ENCODE results near the gene IRF1. TPM values are rescaled to one million over a fixed set of nuclear protein-coding genes. Genes with fewer than 3 reads are reported as not detected.
"Not testable (repeated sequence)": the region's sequence is repeated elsewhere in the genome, so short reads cannot be mapped to it uniquely, and the experiment has no call there.

The IRF1 gene
- total RNA-seq, 2 donors from 2014 or later, result 351 to 512 TPM

DNA sequence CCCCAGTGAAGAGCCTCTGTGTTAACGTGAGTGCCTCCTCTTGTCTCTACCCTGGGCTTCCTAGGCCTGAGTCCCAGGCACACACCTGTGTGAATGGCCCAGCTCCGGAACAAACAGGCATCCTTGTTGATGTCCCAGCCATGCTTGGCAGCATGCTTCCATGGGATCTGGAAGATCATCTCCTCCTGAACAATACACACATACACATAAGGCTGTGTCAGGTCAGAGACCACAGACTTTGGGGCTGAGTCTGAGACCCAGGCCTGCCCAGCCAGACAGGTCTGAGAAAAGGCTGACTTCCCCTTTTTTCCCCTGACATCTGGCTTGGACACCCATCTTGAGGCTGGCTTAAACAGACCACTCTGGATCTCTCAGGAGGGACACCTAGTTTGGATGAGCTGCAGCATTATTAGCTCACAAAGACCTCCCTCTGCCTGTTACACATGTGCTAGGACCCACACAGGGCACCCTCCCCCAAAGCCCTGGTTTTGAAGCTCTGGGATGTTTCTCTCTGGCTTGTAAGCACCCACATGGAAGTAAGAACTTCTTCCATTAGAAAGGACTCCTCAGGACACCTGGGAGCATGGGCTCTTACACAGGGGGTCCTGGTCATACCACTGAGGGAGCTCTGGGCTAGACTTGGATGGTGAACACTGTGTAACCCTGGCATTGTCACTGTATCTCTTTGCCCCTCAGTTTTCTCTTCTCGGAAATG, 2.6 kb downstream of the IRF1 start:
- H3K4me1 Mint-ChIP-seq (ENCODE audit: low read depth in 2 of 2), result peaks cover 63 to 73% of the 10 kb centered on the region in 2 donors
- H3K4me3 Mint-ChIP-seq, result peak overlapping the region; percentile 97
- no peaks in the 10 kb centered on the region for H3K27me3 Mint-ChIP-seq
- peaks cover 55% of the 10 kb centered on the region for H3K36me3 Mint-ChIP-seq
- ATAC-seq (no peak), DNase-seq (ENCODE audit: low spot score) (no peak)
- H3K27ac Mint-ChIP-seq, result peak overlapping the region; percentile 90 to 100
- H3K9me3 Mint-ChIP-seq, result no peaks in the 10 kb centered on the region

DNA sequence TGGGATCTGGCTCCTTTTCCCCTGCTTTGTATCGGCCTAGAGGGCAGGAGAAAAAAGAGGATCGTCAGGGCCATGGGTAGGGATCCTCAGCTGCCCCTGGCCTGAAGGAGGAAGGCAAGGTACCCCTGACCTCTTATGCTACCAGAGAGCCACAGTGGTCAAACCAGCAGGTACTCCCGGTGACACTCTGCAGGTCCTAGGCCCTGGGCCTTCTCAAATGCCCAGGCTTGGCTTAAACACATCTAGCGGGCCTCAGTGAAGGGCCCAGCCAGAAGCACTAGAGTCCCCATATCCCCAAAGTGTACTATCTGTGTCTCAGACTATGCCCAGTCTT, 3.5 kb downstream of the IRF1 start:
- Mint-ChIP-seq H3K27ac (peak overlapping the region; percentile 90 to 100), H3K27me3 (no peaks in the 10 kb centered on the region), H3K4me3 (peak overlapping the region; percentile 97), H3K4me1 (ENCODE audit: low read depth in 2 of 2) (peaks cover 58 to 67% of the 10 kb centered on the region in 2 donors), H3K9me3 (no peaks in the 10 kb centered on the region), H3K36me3 (peaks cover 55% of the 10 kb centered on the region)
- DNase-seq (ENCODE audit: low spot score) (no peak), ATAC-seq (no peak)

DNA sequence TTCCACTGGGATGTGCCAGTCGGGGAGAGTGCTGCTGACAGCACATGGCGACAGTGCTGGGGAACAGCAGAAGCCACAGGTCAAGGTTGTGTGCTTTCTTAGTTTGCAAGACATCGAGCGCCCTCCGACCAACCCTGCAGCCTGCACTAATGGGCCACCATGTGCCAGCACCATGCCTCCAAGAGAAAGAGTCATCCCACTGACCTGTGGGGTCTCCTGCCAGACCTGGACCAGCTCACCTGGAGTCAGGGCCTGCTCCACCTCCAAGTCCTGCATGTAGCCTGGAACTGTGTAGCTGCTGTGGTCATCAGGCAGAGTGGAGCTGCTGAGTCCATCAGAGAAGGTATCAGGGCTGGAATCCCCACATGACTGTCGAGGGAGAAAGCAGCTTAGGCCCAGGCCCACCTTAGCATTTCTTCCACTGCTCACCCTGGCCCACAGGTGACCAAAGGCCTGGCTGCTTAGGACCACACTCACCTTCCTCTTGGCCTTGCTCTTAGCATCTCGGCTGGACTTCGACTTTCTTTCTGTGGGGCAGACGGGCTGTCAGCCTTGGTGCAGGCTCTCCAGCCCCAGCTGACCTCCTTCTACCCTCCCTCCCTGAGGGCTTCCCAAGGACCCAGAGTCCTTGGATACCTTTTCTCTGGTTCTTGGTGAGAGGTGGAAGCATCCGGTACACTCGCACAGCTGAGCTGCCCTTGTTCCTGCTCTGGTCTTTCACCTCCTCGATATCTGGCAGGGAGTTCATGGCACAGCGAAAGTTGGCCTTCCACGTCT, 4.1 kb downstream of the IRF1 start:
- H3K36me3 Mint-ChIP-seq, result peaks cover 55% of the 10 kb centered on the region
- no peak for DNase-seq (ENCODE audit: low spot score)
- H3K9me3 Mint-ChIP-seq, result no peaks in the 10 kb centered on the region
- H3K4me1 Mint-ChIP-seq (ENCODE audit: low read depth in 2 of 2), result peaks cover 54 to 64% of the 10 kb centered on the region in 2 donors
- H3K27me3 Mint-ChIP-seq, result no peaks in the 10 kb centered on the region
- peak overlapping the region; percentile 90 to 100 for H3K27ac Mint-ChIP-seq
- peak overlapping the region; percentile 97 for H3K4me3 Mint-ChIP-seq
- ATAC-seq, result no peak

DNA sequence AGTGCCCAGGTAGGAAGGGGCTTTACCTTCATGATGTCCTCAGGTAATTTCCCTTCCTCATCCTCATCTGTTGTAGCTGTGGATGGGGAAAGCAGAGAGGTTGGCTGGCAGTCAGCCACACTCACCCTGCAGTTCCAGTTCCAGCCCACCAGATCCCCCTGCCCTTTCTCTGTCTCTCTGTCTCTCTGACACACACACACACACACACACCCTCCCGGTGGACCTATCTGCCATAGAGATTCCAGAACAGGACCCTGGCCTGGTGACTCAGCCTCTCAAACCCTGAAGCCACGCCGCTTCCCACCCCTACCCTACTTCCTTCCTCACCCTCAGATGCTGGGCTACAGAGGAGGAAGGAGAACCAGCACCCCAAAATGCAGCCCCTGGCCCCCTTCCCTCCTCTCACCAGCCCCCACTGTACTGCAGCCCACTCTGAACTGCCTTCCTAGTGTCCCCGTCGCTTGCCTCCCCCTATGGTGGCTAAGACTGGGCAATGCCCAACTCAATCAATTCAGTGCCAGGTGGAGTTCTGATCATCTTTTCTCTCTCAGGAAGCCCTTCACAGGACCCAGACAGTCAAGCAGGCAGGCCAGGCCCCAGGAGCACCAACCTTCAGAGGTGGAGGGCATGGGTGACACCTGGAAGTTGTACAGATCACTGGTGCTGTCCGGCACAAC, 4.8 kb downstream of the IRF1 start:
- H3K36me3 Mint-ChIP-seq, result peaks cover 55% of the 10 kb centered on the region
- H3K27me3 Mint-ChIP-seq, result no peaks in the 10 kb centered on the region
- ATAC-seq (no peak), DNase-seq (ENCODE audit: low spot score) (no peak)
- peaks cover 56 to 65% of the 10 kb centered on the region in 2 donors for H3K4me1 Mint-ChIP-seq (ENCODE audit: low read depth in 2 of 2)
- peak overlapping the region; percentile 97 for H3K4me3 Mint-ChIP-seq
- no peaks in the 10 kb centered on the region for H3K9me3 Mint-ChIP-seq
- peak overlapping the region; percentile 90 to 100 for H3K27ac Mint-ChIP-seq

DNA sequence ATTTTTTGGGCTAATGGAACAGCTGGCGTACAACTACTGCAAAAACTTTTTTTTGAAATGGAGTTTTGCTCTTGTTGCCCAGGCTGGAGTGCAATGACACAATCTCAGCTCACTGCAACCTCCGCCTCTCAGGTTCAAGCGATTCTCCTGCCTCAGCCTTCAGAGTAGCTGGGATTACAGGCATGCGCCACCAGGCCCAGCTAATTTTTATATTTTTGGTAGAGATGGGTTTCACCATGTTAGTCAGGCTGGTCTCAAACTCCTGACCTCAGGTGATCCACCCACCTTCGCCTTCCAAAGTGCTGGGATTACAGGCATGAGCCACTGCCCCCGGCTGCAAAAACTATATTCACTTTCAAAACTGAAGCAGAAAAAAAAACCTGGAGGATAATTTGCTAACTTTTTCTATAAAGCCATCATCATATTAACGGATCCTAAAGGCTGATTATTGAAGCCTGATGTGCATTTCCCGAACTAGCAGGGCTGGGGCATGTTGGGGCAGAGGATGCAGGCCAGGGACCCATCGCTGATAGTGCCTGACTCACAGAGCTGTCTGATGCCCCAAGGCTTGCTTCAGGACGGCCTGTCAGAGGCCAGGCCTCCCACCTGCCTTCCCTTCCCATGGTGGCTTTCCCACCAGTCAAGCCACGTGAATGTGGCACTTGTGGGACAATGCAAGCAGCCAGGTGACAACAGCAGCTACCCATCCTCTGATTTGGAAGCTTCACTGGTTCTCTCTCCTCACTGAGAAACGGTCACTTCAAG, 5.5 kb downstream of the IRF1 start:
- H3K4me3 Mint-ChIP-seq, result peak overlapping the region; percentile 97
- not testable (repeated sequence) for ATAC-seq

DNA sequence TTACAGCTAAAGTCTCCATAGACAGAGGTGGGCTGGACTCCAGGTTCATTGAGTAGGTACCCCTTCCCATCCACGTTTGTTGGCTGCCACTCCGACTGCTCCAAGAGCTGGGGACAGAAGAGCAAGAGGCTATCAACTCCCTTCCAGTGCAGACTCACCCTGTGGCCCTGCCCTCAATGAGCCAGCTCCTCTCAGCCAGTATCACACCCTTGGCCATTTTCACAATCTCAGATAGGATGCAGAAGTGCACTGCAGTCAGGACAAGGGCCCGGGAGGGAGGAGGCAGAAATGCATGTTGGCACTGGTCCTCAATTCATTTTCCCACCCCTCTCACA, 6.2 kb downstream of the IRF1 start:
- Mint-ChIP-seq H3K36me3 (peaks cover 52% of the 10 kb centered on the region), H3K27me3 (no peaks in the 10 kb centered on the region), H3K27ac (peak overlapping the region; percentile 90 to 100), H3K9me3 (no peaks in the 10 kb centered on the region), H3K4me3 (peak overlapping the region; percentile 97), H3K4me1 (ENCODE audit: low read depth in 2 of 2) (peaks cover 71 to 79% of the 10 kb centered on the region in 2 donors)
- no peak for DNase-seq (ENCODE audit: low spot score)
- no peak for ATAC-seq

More for the DNA sequence above, 5.5 kb downstream of the IRF1 start:
- not testable (repeated sequence) for H3K9me3 Mint-ChIP-seq; H3K27me3 Mint-ChIP-seq; DNase-seq (ENCODE audit: low spot score)
- H3K4me1 Mint-ChIP-seq (ENCODE audit: low read depth in 2 of 2), result peaks cover 64 to 72% of the 10 kb centered on the region in 2 donors
- peaks cover 55% of the 10 kb centered on the region for H3K36me3 Mint-ChIP-seq
- peak overlapping the region; percentile 90 to 100 for H3K27ac Mint-ChIP-seq

DNA sequence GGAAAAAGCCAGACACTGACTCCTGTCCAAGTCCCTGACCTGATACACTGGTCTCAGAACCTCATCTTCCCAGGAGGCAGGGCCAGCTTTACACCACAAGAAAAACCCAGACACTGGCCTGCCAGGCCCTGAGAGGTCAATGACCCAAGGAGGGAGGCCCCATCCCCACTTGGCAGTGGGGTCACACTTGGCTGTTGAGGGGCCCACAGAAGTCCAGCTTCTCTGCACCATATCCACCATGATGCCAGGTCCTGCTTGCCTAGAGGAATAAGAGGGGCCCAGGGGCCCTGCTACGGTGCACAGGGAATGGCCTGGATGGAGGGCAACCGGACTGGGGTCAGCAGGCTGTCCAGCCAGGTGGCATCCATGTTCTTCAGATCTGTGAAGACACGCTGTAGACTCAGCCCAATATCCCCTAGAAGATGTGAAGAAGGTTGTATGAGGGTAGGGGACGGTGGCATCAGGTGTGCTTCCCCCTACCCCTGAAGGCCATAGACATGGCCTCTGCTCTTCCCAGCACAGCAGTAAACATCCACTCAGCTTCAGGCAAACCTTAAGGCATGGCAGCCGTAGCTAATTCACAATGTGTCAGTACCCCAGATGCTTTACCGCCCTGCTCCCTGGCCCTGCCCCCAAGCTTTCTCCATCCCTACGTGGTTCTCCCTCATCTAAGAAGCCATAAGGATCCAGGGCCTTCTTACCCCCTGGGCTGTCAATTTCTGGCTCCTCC, 6.7 kb downstream of the IRF1 start:
- peak; percentile 51 for DNase-seq (ENCODE audit: low spot score)
- peak overlapping the region; percentile 97 for H3K4me3 Mint-ChIP-seq
- no peak for ATAC-seq
- peak overlapping the region; percentile 90 to 100 for H3K27ac Mint-ChIP-seq
- H3K9me3 Mint-ChIP-seq, result no peaks in the 10 kb centered on the region
- peaks cover 46% of the 10 kb centered on the region for H3K36me3 Mint-ChIP-seq
- H3K27me3 Mint-ChIP-seq, result no peaks in the 10 kb centered on the region
- H3K4me1 Mint-ChIP-seq (ENCODE audit: low read depth in 2 of 2), result peaks cover 72 to 80% of the 10 kb centered on the region in 2 donors

DNA sequence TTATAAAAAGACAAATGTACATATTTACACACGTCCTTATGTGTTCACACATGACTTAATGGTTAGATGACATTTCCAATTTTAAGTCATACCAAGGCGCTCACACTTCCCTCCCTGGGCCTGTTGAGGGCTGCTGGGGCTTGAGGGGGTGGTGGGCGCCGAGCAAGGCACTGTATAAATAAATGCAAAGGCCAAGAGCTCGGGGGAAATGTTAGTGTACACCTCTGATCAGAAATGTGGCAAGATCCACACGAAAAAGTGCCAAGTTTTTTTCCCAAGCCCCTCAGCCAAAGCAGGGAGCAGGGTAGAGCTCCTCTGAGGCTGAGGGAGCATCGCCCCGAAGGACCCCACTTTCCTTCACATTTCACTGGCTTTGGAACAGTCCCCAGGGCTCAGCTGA, 7.5 kb downstream of the IRF1 start:
- peaks cover 77 to 80% of the 10 kb centered on the region in 2 donors for H3K4me1 Mint-ChIP-seq (ENCODE audit: low read depth in 2 of 2)
- H3K27ac Mint-ChIP-seq, result peak overlapping the region; percentile 90 to 100
- peak overlapping the region; percentile 22 for H3K4me3 Mint-ChIP-seq
- no peaks in the 10 kb centered on the region for H3K27me3 Mint-ChIP-seq
- DNase-seq (ENCODE audit: low spot score) (no peak), ATAC-seq (no peak)
- peaks cover 39% of the 10 kb centered on the region for H3K36me3 Mint-ChIP-seq
- no peaks in the 10 kb centered on the region for H3K9me3 Mint-ChIP-seq

DNA sequence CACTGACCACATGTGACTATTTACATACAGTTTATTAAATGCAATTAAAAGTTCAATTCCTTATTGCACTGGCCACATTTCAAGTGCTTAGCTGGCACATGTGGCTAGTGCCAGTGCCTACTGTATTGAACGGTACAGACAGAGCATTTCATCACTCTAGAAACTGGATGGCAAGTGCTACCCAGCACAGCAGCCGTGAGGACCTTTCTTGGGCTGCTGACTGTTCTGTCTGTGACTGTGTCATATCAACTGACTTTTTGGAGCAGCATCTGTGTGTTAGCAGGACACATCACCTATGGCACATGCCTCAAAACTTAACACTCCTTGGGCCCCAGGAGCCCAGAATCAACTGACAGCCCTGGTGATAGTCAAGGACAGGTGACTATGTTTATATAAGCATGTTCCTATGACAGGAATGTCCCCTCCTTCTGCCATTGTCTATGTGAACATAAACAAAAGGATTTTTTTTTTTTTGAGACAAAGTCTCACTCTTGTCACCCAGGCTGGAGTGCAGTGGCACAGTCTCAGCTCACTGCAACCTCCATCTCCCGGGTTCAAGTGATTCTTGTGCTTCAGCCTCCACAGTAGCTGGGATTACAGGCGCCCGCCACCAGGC, 8.9 kb downstream of the IRF1 start:
- Mint-ChIP-seq H3K36me3 (peaks cover 27% of the 10 kb centered on the region), H3K4me3 (peak overlapping the region; percentile 26), H3K9me3 (no peaks in the 10 kb centered on the region), H3K27me3 (no peaks in the 10 kb centered on the region), H3K4me1 (ENCODE audit: low read depth in 2 of 2) (peaks cover 76 to 79% of the 10 kb centered on the region in 2 donors), H3K27ac (peak overlapping the region; percentile 90 to 97)
- DNase-seq (ENCODE audit: low spot score) (no peak), ATAC-seq (peak; percentile 3 to 10)

DNA sequence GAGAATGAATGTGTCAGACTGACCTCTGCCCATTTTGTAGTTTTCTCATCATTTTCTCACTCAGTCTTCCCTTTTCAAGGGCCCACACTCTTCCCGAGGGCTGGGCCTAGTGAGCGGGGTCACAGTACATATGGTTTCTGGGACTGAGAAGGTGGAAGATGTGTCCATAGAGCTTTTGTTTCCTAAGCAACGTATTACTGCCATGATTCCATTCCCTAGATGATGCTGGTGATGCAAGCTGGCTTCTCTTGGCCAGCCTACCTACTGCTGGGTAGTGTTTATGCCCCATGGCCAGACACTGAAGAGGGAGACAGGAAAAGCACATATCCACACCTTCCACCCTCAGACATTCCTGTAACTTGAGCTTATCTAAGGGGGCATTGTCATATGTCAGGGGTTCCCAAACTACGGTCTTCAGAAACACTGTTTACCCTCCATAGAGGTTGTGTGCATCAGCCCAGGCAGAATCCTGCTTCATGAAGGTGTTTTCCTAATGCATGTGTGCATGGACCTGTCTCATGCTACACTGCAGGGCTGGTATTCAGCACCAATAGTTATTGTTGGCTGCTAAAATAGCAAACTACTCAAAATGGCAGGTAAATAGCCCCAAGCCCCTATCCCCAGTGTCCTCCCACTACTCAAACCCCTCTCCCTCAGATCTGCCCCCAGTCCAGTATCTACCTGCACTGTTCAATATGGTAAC, 9.5 kb downstream of the IRF1 start:
- Mint-ChIP-seq H3K27me3 (no peaks in the 10 kb centered on the region), H3K9me3 (no peaks in the 10 kb centered on the region), H3K27ac (peak overlapping the region; percentile 90 to 97), H3K4me3 (peak overlapping the region; percentile 26), H3K4me1 (ENCODE audit: low read depth in 2 of 2) (peaks cover 75 to 78% of the 10 kb centered on the region in 2 donors), H3K36me3 (peaks cover 22% of the 10 kb centered on the region)
- peak; percentile 60 for DNase-seq (ENCODE audit: low spot score)
- no peak for ATAC-seq

DNA sequence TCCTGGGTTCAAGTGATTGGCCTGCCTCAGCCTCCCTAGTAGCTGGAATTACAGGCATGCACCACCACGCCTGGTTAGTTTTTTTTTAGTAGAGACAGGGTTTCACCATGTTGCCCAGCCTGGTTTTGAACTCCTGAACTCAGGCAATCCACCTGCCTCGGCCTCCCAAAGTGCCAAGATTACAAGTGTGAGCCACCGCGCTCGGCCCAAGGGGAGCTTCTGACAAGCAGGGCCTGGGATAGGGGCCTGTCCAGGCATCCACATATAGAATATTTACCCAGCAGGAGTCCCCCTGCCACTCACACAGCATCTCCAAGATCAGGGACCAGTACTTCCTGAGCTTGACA, 10.1 kb downstream of the IRF1 start:
- DNase-seq (ENCODE audit: low spot score) (peak; percentile 55), ATAC-seq (peak in 1 of 2 donors; percentile 0)
- Mint-ChIP-seq H3K9me3 (no peaks in the 10 kb centered on the region), H3K27ac (peak overlapping the region; percentile 90 to 97), H3K4me1 (ENCODE audit: low read depth in 2 of 2) (peaks cover 75 to 78% of the 10 kb centered on the region in 2 donors), H3K27me3 (no peaks in the 10 kb centered on the region), H3K36me3 (peaks cover 17% of the 10 kb centered on the region), H3K4me3 (no peak overlapping the region)

DNA sequence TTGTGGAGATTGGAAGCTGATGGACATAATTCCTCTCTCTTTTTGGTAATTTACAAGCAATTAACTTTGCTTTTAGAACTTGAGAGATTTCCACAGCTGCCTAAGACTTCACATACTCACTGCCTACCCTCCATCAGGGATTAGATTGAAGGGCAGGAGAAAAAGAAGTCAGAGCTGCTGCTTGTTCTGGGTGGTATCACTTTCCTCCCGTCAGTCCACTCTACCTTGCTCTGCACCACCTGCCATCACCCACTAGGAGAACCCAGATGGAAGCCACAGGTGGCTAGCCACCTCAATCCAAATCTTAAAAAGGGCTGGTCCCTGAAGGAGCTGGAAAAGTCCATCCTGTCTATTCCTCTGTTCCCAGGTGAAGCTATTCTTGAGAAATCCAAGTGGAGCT, 10.5 kb downstream of the IRF1 start:
- H3K9me3 Mint-ChIP-seq, result no peaks in the 10 kb centered on the region
- DNase-seq (ENCODE audit: low spot score) (peak; percentile 59), ATAC-seq (peak in 1 of 2 donors; percentile 12)
- H3K4me1 Mint-ChIP-seq (ENCODE audit: low read depth in 2 of 2), result peaks cover 73 to 76% of the 10 kb centered on the region in 2 donors
- H3K4me3 Mint-ChIP-seq, result no peak overlapping the region
- peaks cover 14% of the 10 kb centered on the region for H3K36me3 Mint-ChIP-seq
- no peaks in the 10 kb centered on the region for H3K27me3 Mint-ChIP-seq
- H3K27ac Mint-ChIP-seq, result peak overlapping the region; percentile 90 to 97

Measured in natural killer cell treated with Interleukin-12 subunit alpha and Interleukin-12 subunit beta and Interleukin-15 and Interleukin-18, amount 100 ng/mL, for 72 hours (primary cell).